NCI-H345 treated with DMSO at 0.1 percent for 48 hours (cell line): Measurements from ENCODE around the gene LMNA.
"Not testable (repeated sequence)": the region's sequence is repeated elsewhere in the genome, so short reads cannot be mapped to it uniquely, and the experiment has no call there.

Experiments used
- DNase-seq: peaks from one replicate; lab custom pipeline; 2025; ENCODE audit not compliant: unreplicated experiment; lab: John Stamatoyannopoulos, UW

The LMNA gene

DNA sequence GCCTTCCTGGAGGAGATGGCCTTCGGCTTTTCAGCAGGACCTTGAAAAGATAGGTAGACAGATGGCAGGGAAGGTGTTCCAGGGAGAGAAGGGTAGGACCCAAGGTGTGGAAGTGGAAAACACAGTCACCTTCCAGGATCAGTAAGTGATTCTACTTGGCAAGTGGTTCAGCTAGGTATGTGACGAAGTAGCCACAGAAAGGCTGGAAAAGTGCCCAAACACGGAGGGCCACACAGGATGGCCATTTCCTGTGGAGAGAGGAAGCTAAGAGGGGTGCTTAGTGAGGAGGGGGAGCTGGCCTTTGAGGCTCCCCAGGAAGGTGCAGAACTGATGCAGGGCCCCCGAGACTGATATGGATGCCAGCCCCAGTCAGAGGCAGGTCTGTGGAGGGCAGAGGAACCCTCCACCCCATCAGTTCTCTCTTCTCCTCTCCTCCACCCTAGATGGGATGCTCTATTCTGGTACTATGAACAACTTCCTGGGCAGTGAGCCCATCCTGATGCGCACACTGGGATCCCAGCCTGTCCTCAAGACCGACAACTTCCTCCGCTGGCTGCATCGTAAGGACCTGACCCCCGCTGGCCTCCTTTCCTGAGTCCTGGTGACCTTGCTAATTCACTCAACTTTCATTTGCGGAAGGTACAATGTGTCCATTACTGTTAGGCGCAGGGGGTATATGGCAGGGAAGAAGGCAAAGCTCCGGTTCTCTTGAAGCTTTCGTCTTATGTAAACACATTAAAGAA, 45.7 kb downstream of the LMNA start:
- DNase-seq = no peak

DNA sequence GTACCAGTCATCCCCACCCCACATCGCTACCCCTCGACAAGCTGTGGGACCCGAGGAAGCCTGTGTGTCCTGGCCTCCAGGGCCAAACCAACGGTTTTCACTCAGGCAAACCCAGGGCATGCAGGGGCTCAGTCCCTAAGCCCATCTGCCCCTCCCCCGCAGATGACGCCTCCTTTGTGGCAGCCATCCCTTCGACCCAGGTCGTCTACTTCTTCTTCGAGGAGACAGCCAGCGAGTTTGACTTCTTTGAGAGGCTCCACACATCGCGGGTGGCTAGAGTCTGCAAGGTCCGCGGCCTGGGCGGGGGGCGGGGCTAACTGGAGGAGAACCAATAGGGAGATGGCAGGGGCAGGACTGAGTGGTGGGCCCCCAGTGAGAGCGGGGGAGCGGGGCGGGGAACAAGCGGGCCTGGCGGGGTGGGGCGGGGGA, 46.2 kb downstream of the LMNA start:
- peak; percentile 75 for DNase-seq

DNA sequence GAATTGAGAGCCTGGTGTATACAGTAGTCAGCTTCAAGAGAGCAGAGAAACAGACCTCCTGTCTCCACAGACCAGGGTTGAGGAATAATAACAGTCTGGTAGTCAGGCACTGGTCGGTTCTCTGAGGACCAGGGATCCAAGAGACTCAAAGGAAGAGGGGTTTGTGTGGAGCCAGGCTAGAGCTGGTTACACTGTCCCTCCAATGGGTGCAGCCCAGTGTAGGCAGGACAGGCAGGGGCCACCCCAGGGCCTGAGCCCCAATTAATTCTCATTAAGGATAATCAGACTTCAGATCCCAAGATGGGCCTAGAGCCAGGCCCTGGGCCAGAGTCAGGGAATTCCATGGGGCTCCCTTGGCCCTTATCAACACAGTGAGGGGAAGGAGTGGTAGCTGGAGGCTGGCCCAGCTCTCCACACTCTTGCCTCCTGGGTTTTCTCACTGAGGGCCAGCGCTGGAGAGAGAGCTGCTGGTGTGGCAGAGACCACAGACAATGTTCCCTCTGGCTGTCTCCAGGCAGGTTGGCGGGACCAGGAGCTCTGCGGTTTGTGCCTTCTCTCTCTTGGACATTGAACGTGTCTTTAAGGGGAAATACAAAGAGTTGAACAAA, 48.0 kb downstream of the LMNA start:
- no peak for DNase-seq

DNA sequence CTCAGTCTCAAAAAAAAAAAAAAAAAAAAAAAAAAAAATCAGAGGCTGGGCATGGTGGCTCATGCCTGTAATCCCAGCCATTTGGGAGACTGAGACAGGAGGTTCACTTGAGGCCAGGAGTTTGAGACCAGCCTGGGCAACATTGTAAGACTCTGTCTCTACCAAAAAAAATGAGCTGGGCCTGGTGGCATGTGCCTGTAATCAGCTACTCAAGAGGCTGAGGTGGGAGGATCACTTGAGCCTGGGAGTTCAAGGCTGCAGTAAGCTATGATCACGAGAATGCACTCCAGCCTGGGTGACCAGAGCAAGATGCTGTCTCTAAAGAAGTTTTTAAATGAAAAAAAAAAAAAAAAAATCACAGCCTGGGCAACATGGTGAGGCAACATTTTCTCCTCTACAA, 49.2 kb downstream of the LMNA start:
- DNase-seq = no peak

DNA sequence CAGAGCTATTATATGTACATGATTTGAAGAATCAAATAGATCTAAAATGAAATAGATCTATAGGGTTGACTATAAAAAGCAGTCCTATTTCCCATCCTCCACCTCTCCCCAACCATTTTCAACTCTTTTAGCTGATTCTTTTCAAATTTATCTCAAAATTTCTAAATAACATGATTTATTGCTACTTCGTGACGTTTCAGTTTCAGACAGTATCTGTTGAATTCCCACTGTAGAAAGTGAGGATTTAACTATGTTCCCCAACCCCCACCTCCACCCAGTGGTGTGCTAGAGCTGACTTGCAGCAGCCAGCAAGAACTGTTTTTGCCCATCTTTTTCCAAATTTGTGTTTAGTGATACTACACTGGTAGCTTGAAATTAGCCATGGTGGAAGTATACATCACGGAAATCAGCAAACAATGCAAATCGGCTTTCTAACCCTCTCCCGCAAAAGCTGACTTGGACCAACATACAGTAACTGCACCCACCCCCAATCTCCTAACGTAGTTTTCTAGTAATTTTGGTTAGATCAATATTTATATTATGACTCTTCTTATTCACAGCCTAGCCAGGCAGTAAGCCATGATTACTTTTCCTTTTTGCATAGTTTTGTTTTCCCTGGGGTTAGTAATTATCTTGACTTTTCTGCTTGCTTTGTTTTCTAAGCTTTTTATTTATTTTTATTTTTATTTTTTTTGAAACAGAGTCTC, 49.8 kb downstream of the LMNA start:
- no peak for DNase-seq

DNA sequence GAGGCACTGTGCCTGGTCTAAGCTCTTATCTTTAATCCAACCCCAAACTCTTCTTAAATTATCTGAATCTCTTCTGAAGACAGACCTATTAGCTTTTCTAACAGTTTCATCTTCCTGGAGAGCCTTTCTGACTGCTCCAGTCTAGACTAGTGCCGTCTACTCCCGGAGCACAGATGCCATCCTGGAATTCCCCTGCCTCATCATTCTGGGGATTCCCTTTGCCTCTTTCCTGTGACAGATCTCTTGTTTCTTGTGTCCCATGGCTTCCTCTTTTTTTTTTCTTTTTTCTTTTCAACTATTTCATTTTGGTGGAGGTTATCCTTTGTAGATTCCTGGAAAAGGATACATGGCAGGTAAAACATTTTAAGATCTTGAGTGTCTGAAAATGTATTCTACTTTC, 50.6 kb downstream of the LMNA start:
- DNase-seq = no peak

DNA sequence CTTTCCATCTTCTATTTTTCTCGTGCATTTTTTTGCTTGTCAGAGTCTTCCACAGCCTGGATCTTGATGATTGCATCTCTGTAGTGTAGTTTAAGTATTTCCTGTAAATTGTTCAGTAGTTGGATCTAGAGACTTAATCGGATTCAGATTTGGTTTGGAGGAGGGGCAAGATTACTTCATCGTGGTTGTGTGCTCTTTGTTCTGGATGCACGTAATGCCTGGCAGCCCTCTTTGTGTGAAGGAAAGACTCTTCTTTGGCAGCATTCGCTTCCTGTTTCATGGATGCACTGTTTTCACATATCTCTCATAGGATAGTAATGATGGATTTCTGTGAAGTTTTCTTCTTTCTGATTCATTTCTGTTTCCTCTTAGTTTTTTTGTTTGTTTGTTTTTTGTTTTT, 53.0 kb downstream of the LMNA start:
- no peak for DNase-seq

DNA sequence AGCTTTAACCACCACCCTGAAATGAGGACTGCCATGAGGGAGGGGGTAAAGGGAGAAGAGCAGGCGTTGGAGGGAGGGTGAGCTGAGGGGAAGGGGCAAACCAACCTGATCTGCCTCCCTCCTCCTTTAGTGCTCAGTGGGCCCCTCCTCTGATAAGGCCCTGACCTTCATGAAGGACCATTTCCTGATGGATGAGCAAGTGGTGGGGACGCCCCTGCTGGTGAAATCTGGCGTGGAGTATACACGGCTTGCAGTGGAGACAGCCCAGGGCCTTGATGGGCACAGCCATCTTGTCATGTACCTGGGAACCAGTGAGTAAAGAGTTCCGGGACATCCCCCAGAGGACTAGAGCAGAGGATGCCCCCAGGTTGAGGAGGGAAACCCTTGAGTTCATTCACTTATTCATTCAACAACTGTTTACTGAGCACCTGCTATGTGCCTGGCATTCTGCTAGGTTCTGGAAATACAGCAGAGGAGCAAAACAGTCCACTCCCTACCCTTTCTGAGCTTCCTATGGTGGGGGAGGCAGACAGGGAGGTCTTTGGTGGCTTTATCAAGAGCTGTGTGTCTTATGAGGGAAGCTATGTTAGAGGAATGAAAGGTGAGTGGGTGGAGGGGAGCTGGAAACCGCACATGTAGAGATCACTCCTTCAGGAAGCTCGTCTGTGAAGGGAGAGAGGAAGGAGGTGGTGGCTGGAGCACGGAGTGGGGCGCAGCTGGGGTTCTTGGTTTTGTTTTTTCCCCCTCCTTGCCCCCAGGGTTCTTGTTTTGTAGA, 58.4 kb downstream of the LMNA start:
- DNase-seq = no peak

DNA sequence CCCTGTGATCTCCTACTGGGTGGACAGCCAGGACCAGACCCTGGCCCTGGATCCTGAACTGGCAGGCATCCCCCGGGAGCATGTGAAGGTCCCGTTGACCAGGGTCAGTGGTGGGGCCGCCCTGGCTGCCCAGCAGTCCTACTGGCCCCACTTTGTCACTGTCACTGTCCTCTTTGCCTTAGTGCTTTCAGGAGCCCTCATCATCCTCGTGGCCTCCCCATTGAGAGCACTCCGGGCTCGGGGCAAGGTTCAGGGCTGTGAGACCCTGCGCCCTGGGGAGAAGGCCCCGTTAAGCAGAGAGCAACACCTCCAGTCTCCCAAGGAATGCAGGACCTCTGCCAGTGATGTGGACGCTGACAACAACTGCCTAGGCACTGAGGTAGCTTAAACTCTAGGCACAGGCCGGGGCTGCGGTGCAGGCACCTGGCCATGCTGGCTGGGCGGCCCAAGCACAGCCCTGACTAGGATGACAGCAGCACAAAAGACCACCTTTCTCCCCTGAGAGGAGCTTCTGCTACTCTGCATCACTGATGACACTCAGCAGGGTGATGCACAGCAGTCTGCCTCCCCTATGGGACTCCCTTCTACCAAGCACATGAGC, 62.2 kb downstream of the LMNA start:
- DNase-seq = no peak

DNA sequence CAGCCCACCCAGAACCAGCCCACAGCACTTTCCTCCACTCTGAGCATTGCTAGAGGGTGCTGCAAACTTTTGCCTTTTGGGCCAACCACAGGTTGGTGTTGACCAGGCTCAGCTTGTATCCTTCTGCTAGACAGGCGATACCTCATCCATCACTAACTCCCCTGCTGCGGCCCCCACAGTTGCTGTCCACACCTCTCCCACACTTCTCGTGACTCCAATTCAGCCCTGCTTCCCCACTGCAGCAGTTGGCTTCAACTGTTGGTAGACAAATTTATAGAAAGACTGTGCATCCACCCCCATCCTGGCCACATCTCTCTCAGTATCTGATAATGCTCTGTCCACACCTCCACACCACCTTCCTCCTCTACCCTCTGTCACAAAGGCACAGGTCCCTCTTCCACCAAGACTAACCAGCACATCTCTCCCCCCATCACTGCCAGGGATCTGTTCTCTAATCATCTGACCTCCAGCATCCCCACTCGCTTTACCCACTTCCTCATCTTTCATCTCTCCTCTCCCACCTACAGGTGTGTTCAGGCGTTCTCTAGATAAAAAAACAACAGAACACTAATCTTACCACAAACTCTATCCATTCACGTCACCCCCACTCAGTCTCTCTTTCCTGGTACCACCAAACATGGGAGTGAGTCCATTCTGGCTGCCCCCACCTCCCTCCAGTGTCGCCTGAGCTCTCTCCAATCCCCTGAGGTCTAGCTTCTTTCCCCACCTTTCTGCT, 63.6 kb downstream of the LMNA start:
- no peak for DNase-seq

DNA sequence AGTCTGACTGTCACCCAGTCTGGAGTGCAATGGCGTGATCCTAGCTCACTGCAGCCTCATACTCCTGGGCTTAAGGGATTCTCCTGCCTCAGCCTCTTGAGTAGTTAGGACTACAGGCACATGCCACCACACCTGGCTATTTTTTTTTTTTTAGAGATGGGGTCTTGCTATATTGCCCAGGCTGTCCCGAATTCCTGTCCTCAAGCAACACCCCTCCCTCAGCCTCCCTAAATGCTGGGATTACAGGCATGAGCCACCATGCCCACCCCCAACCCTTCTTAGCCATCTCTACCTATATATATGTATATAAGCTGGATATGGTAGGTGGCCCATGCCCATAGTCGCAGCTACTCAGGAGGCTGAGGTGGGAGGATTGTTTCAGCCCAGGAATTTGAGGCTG, 66.0 kb downstream of the LMNA start:
- DNase-seq = no peak

DNA sequence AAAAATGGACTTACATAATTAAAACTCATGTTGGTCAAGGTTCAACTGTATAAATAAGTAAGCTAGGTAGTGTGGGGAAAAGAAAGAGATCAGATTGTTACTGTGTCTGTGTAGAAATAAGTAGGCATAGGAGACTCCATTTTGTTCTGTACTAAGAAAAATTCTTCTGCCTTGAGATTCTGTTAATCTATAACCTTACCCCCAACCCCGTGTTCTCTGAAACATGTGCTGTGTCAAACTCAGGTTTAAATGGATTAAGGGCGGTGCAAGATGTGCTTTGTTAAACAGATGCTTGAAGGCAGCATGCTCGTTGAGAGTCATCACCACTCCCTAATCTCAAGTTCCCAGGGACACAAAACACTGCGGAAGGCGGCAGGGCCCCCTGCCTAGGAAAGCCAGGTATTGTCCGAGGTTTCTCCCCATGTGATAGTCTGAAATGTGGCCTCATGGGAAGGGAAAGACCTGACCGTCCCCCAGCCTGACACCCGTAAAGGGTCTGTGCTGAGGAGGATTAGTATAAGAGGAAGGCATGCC, 66.9 kb downstream of the LMNA start:
- DNase-seq = not testable (repeated sequence)

DNA sequence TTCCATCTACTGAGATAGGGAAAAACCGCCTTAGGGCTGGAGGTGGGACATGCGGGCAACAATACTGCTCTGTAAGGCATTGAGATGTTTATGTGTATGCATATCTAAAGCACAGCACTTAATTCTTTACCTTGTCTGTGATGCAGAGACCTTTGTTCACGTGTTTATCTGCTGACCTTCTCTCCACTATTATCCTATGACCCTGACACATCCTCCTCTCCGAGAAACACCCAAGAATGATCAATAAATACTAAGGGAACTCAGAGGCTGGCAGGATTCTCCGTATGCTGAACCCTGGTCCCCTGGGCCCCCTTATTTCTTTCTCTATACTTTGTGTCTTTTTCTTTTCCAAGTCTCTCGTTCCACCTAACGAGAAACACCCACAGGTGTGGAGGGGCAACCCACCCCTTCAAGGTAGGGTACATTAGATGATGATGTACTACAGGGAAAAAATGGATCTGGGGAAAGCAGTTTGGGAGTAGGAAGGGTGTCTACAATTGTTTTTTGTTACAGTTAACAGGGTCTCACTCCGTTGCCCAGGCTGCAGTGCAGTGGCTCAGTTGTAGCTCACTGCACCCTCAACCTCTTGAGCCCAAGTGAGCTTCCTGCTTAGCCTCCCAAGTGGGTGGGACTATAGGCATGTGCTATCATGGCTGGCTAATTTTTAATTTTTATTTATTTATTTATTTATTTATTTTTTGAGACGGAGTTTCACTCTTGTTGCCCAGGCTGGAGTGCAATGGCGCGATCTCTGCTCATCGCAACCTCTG, 67.7 kb downstream of the LMNA start:
- not testable (repeated sequence) for DNase-seq

DNA sequence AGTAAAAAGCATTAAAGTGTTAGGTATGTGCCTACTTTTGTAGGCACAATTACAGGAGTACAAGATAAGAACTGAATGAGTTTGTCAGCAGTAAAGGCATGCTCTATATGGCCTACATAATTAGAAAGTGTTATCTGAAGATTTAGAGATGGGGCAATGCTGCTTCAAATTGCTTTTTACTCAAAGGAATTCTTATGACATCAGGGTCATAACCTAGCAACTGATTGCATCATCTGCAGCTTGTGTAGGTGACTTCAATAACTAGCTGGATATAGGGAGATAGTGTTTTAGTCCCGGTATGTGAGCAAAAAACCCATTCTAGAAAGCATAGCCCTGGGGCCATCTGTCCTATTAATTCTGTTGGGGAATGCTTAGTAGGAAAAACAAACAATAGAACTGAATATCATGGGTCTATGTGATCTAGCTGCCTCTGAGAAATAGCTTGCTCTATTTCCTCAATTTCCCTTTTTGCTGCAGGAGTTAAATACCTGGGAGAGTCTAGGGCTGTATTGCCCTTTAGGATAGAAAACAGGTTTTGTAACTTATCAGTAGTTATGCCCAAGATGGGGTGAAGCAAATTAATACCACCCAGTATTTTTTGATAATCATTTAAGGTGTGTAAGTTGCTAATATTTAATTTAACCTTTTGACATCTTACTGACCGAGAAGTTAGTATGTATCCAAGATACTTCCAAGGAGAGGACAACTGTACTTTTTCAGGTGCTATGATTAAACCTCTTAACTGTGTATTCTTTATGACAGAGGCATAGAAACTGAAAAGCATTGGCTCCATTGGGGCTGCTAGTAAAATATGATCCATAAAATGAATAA, 72.1 kb downstream of the LMNA start:
- not testable (repeated sequence) for DNase-seq
